SIG-M5 treated with dmso at 0.1 percent for 504 hours (cell line): ENCODE data around the gene KATNBL1.
"Not testable (repeated sequence)": the region's sequence is repeated elsewhere in the genome, so short reads cannot be mapped to it uniquely, and the experiment has no call there.

Source experiments
- DNase-seq: peaks from one replicate; lab custom pipeline; 2025; ENCODE audit not compliant: unreplicated experiment; lab: John Stamatoyannopoulos, UW

KATNBL1 gene

DNA sequence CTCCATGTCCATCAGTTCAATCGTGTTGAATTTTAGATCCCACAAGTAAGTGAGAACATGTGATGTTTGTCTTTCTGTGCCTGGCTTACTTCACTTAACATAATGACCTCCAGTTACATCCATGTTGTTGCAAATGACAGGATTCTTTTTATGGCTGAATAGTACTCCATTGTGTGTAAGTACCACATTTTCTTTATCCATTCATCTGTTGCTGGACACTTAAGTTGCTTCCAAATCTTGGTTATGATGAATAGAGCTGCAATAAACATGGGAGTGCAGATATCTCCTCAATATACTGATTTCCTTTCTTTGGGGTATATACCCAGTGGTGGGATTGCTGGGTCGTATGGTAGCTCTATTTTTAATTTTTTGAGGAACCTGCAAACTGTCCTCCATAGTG lies 89.5 kb downstream of the KATNBL1 start:
- DNase-seq, result not testable (repeated sequence)

GRCh38 chr15:34119291-34119690 lies 90.6 kb downstream of the KATNBL1 start:
- DNase-seq, result no peak

DNA sequence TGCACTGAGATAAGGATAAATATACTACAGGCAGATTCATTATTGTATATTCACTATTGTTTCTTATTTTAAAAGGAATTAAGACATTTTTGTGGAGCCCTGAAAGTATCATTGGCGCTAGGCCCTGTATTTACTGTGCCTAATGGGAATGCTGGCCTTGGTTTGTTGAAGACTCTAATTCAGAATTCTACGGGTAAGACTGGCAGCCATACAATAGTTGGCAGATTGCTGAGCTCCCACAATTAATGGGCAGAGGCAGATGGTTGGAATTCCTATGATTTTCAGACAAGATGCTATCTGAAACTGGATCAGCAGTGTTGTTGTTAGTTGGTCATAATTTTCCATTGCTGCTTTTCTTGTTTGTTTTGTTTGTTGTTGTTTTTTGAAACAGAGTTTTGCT lies 93.3 kb downstream of the KATNBL1 start:
- DNase-seq, result no peak

- no peak for DNase-seq
These were observed 95.2 kb downstream of the KATNBL1 start for GRCh38 chr15:34114739-34115138.

DNA sequence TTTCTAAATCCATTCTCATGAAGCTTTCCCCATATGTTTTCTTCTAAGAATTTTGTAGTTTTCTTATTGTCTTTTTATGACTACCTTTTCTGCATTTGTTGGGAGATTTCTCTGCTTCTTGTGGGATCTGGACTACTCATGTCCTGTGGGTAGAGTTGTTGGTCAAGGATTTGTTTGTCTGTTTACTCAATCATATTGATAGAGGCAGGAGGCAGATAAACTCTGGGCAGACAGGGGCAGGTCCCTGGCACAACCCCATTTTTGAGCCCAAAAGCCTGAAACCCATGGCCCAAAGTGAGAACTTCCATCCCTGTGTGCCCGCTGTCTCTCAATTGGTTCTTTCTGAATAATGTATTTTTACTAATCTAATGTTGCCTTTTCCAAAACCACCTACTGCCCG lies 95.7 kb downstream of the KATNBL1 start:
- DNase-seq, result no peak

DNA sequence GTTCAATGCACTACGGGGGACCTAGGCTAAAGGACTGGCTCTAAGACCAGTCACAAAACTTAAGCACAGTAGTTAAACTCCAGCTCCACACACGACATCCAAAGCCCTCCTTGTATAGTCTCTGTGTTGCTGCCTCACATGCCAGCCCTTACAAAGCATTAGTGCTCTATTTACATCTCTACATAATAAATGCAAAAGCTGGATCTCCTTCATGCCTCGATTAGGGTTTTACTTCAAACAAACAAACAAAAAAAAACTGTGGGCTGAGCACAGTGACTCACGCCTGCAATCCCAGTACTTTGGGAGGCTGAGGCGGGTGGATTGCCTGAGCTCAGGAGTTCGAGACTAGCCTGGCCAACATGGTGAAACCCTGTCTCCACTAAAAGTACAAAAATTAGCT lies 98.4 kb downstream of the KATNBL1 start:
- no peak for DNase-seq

DNA sequence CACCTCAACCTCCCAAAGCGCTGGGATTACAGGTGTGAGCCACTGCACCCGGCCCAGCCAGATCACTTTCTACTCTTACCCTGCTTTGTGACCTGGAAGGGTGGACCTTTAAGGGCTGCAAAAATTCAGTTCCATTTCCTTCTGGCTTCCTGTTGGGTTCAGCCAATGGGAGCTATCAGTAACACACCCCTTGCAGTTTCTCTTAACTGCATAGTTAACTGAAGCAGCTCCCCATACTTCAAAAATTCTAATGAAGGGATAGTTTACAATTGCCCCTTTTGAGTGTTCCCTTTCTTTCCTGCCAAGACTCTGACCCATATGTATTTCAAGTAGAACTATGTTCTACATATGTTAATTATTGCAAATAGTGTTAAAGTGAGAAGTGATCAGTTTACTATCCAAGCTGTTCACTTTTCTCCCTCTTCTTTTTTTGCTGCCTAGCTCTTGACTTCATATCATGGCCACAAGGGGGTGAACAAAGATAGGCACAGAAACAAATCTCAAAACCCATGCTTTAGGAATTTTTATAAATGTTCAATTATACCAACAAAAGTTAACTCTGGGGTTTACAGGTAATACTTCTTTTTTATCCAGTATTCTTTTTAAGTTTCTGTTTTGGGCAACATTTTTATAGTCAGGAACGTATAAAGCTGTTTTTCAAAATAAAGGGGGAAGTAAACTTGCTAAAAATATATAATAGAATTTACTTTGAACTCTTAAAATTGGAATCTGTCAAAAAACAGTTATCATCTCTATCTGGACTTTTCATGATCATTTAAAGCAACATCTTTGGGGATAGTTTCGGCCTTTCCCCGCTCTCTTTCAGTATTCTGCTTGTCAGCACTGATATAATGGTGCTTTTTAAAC lies 99.9 kb downstream of the KATNBL1 start:
- peak; percentile 43 for DNase-seq

GRCh38 chr15:34107315-34107714 lies 102.6 kb downstream of the KATNBL1 start:
- DNase-seq, result peak; percentile 14

DNA sequence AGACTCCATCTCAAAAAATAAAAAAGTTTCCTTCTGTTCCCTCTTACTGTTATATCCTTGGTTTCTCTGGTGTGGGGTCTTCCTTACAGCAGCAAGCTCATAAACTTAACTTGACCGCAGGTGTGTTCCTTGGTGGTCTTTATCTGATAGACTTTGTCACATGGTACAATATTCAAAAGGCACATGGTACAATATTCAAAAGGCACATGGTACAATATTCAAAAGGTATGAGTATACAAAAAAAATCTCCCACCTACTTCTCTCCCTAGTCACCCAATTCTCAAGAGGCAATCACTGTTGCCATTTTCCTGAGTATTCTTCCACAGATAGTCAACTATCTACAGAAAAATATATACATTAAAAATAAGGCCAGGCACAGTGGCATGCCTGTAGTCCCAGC lies 103.5 kb downstream of the KATNBL1 start:
- DNase-seq, result no peak

DNA sequence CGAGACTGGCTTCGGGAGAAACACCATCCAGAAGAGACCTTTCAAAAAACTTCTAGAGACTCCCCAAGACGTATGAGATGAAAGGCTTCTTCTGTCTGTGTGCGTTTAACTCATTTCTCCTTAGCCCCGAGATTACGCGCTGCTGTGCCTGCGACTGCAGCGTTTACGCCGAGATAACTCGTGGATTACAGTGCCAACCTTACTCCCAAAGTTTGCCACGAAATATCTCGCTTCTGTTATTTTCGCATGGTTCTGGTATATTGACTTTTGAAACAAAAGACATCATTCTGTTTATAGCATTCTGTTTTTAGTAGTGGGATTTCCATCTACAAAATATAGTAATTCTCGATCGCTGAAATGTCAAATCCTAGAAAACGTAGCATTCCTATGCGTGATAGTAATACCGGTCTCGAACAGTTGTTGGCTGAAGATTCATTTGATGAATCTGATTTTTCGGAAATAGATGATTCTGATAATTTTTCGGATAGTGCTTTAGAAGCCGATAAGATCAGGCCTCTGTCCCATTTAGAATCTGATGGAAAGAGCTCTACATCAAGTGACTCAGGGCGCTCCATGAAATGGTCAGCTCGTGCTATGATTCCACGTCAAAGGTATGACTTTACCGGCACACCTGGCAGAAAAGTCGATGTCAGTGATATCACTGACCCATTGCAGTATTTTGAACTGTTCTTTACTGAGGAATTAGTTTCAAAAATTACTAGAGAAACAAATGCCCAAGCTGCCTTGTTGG lies 107.5 kb downstream of the KATNBL1 start:
- DNase-seq, result no peak

- DNase-seq, result peak; percentile 97
These were observed 108.3 kb downstream of the KATNBL1 start, which contains the start of the genes EMC7 and PGBD4 for GRCh38 chr15:34101366-34102174. EMC7 (minus strand) TSS chr15:34101862; CDS start chr15:34101839, 23 bp downstream. PGBD4 (plus strand) TSS chr15:34102083; CDS start chr15:34102532, 449 bp downstream.

DNA sequence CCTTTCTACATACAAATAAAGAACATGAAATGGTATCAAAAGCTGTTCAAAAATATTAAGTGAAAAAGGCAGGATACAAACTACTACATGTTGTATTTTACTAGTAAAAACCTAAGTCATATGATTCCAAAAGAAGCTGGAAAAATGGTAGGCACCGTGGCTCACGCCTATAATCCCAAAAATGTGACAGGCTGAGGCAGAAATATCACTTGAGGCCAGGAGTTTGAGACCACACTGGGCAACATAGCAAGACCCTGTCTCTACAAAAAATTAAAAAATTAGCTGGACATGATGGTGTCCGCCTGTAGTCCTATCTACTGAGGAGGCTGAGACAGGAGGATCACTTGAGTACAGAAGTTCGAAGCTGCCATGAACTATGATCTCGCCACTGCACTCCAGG lies 110.0 kb downstream of the KATNBL1 start:
- DNase-seq, result no peak
